ENCODE results near the gene POC1A.

POC1A gene

GRCh38 chr3:52097851-52098507 lies 56.2 kb downstream of the POC1A start:
- no peak for DNase-seq

- DNase-seq = no peak
Observed at GRCh38 chr3:52095990-52096775, 58.0 kb downstream of the POC1A start.

DNA sequence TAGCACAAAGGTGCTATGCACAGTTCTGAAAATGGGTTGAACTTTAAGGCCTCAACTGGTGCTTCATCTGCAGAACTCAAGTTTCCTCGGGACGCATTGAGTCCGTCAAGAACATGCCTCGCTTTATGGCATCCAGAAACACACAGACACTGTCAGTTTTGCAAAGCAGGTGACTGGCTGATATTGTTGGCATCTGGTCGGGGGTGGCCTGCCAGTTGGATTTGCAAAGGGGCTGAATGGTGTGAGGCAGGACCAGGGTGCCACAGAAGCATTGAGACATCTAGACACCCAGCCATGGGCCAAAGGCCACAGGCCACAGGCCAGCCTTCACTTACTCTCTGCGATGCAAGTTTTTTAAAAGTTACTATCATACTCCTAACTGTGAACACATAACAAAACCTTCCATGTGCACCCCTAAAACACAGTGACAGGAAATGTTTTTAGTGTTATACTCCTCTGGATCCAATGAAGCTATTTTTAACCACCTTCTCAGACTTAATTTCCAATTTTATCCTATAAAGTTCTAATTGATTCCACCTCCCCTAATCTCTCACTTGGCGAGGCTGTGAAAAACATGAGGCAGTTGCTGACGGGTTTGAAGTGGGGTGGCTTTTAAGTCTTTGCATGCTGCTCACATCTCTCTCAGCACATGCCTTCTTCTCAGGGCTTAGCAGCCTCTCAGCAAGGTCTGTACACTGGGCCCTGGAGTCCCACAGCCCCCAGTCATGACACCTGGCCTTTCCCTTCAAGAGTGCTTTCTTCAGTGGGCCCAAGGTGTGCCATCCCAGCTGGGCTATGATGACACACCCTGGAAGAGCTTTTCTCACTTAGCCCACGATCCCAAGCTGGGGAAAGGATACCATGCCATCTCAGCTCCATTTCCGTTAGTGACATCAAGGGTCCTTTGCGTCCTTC lies 59.4 kb downstream of the POC1A start:
- DNase-seq = no peak

DNA sequence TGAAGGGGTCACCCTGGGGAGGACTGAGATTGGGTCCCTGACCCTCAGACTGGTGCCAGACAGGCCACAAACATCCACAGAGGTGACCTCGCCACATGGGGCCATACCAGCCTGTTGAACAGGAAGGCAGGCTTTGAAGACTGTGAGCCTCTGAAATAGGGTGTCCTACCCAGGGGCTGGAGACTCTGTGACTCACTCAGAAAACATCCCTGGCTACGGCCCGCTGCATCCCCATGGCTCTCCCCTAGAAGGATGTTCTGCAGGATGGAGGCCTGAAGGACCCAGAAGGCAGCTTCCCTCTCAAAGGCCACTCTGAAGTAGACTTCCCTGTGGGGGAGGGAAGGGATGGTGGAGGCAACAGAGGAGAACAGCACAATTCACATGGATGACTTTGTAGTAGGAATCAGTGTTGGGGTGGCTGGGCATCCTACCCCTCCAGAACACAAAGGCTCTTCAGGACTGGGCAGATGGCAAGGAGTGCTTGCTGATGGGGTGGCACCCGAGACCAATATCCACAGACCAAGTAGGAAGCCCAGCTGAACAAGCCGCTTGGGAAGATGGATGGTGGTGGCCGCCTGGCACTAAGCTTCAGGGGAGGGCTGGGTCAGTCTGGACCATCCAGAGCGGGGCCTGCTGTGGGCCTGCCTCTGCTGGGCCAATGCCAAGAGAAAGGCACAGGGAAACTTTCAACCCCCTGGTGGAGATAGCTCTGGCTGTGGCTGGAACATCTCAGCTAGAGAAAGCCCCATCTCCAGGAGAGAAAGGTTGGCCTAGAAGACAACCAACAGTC lies 60.3 kb downstream of the POC1A start:
- DNase-seq = no peak

DNA sequence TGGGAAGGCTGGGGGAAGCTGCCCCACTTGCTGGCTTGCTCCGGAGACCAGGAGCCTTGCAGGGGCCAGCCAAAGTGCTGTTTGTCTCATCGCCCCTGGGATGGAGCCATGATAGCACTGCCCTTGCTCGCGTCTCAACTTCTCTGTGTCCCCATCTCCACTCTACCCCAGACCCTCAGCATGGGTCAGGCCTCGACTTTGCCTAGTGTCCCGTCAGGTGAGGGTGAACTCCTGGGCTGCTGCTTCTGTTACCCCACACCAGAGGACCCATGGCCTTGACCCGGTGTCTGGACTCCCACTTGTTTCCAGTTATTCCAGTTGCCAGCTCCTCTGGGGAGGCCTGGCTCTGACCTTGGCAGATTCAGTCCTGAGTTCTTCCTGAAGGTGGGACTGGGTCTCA lies 61.3 kb downstream of the POC1A start:
- no peak for DNase-seq

GRCh38 chr3:52092271-52092660 lies 62.0 kb downstream of the POC1A start:
- DNase-seq = no peak

DNA sequence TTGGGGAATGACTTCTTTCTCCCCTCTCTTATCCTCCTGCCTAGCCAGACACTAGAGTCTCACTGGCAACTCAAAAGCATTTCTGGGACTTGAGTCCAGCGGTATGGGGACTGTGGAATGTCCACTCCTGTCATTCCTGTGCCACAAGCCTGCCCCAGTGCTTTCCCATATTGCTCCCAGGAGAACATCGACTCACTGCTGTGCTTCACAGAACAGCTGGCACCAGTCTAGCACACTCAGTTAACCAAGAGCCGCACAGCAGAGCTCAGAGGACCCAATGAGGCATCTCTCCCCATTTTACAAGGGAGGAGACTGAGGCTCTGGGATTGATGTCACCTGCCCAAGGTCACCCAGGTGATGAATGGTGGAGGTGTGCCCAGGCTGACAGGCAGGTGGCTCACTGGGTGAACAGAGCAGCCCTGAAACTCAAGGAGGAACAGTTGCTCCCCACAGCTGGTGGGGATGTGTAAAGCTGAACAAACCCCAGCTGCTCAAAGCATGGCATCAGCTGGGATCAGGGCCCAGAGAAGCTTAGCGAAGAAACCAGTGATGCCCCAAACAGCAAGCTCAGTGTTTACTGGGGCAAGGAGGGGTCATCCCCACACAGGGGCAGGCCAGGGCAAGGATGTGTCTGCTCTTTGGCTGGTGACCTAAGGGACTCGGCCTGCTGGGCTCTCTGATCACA lies 62.5 kb downstream of the POC1A start:
- DNase-seq = no peak

- no peak for DNase-seq
Observed at GRCh38 chr3:52090933-52091468, 63.2 kb downstream of the POC1A start.

- DNase-seq = no peak
Observed at GRCh38 chr3:52090131-52090932, 63.9 kb downstream of the POC1A start.

- DNase-seq = no peak
Observed at GRCh38 chr3:52089691-52090090, 64.5 kb downstream of the POC1A start.

DNA sequence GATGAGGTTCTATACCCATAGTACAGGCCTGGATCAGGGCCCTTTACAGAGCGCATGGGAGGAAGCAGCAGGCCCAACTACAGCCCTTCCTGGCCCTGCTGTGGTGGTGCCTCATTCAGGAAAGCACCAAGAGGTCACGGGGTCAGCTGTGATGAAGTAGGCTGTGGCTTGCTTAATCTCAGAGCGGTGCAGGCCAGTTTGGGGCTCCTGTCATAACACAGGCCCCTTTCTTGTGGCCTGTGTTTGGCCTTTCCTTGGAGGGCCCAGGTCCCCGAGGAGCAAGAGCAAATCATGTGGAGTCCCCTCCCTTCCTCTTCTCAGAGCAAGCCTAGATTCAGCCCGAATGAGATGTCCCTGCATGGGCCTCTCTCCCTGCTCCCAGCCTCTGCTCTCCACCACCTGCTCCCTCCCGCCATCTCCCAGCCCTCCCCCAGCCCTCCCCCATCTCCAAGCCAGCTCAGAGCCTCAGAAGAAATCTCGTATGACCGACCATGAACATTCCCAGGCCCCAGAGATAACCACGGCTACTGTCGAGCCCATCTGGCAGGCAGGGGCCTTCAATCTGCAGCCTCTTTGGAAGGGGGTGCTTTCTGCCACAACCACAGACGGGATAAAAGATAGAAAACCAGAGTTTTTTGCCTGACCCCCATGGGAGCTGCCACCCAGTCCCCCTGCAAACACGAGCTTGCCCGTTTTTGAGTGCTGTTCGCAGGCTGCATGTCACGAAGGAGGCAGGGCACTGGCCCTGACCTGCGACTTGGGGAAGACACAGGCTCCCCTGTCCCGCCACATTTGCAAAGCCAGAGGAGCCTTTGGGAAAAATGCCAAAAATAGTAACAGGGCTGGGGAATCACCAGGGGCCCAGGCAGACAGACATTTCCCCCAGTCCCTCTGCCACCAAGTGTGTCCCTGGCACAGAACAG lies 65.5 kb downstream of the POC1A start:
- DNase-seq = no peak

DNA sequence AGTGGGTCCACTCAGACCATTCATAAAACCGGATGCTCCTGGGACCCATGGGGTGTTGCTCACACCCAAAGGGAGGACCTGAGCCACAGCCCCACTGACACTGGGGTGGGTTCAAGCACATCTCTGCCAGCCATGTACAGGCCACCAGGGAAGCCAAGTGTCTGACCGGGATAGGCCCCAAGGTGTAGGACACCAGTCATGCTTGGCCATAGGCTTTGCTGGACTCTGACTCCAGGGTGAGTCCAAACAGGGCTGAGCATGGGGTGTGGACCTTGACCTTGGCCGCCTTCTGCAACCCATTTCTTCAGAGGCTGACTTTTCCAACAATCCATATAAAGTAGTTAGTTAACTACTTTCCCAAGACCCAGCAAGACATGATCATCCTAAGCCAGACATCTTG lies 66.5 kb downstream of the POC1A start:
- DNase-seq = no peak

DNA sequence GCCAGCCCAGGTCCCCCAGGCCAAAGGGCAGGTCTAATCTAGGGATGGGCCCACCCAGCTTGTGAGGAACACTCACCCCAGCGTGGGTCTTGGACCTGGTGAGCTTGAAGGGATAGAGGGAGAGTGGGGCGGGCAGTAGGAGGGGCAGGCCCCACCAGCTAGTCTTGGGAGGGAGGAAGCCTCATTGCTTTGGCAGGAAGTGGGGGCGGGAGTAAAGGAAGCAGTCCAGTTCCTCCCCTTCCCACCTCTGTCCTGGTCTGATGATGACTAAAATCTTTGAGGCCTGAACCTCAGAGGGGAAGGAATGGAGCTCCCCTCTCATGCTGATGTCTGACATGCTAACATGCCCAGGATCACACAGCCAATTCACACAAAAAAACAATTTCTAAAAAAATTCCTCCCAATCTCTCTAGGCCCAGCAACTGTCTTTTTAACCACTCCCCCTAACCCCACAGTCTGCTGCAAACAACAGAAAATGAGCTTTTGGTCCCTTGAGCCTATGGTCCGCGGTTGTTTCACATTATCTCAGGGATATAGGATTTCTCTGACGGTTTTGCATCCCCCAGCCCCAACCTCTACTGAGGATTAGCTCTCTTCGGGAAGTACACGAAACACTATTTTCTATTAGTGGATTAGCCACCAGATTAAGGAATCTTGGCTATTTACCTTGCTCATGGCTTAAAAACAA lies 67.1 kb downstream of the POC1A start:
- no peak for DNase-seq

DNA sequence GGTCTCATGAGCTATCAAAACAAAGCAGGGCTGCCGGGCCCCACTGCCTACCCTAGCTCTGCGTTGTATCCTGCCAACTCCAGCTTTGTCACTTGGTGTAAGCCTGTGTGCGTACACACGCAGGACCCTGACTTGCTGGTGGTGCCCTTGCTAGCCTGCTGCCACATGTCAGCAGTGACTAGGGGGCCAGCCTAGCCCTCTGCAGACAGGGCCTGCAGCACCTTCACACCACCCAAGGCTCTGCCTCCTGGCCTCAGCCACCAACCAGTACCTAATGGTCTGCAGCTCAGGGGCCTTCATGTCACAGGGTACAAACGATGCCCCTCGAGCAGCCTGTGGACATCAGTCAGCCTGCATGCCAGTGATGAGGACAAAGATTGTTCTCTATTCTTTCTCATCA lies 67.8 kb downstream of the POC1A start:
- DNase-seq = no peak

DNA sequence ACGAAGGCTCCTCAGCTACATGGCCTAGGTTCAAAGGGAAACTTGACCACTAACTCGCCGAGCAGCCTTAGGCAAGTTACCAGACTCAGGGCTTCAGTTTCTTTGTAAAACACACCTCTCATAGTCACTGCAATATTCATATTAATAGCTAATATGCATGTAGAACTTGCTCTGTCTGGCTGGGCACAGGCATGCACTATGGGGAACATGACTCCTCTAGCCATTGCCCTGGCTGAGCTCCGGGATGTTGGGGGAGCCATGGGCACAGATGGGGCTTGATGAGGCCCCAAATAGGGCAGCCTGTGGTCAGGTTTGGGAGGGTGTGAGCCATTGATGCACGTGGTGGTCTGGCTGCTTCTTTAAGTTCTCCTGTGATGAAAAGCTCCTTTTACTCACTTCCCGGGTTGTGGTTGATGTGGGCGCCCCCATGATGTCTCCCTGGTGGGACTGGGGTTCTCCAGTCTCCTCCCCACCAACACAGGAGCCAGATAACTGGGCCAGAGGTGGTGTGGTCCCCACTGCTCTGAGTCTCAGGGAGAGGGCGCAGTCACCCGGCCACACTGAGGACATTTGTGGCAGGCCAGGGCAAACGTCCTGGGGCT lies 68.4 kb downstream of the POC1A start:
- peak; percentile 69 for DNase-seq

GRCh38 chr3:52084954-52085680 lies 69.1 kb downstream of the POC1A start:
- no peak for DNase-seq

DNA sequence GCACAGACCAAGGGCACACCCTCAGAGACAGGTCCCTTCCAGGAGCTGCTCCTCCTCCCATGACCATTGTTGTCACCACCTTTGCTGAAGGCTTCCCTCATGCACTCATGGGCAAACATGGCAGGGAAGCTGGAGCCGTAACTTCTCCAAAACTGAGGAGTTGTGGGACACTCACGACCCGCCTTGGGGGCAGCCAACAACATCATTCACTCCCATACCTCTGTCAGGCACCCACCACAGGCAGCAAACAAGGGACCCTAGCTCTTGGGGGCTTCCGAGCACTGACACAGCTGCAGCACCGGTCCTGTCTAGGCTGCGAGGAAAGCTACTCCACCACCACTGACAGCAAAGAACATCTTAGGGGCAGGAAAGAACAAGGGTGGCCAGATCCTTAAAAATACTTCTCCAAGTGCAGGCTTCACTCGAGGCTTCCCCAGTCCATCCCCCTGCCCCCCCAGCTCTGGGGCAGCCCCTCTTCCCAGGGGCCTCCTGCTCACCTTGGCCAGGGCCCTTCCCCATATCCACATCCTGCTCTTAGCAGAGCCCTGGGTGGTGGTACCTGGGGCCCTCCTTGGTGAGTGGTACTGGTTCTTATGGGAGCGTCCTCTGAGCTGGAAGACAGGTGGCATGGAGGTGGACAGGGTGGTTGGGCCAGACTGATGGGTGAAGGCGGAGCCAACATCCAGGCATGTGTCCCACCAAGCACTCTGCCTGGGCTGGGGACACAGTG lies 69.8 kb downstream of the POC1A start:
- no peak for DNase-seq

Data from activated CD8-positive, alpha-beta memory T cell treated with anti-CD3 and anti-CD28 coated beads, Interleukin-2, amount 50 U/mL, for 48 hours (primary cell).